GM18498 (cell line): ENCODE measurements around the gene GSN.
"Not testable (repeated sequence)": the region's sequence is repeated elsewhere in the genome, so short reads cannot be mapped to it uniquely, and the experiment has no call there.

Experiments used
- ATAC-seq: cut with Tn5 transposase; IDR thresholded peaks from one replicate; pipeline ENCODE4 v1.9.1; 2021; ENCODE audit warnings: mild to moderate bottlenecking, moderate library complexity; ENCODE audit not compliant: unreplicated experiment

Gene GSN

DNA sequence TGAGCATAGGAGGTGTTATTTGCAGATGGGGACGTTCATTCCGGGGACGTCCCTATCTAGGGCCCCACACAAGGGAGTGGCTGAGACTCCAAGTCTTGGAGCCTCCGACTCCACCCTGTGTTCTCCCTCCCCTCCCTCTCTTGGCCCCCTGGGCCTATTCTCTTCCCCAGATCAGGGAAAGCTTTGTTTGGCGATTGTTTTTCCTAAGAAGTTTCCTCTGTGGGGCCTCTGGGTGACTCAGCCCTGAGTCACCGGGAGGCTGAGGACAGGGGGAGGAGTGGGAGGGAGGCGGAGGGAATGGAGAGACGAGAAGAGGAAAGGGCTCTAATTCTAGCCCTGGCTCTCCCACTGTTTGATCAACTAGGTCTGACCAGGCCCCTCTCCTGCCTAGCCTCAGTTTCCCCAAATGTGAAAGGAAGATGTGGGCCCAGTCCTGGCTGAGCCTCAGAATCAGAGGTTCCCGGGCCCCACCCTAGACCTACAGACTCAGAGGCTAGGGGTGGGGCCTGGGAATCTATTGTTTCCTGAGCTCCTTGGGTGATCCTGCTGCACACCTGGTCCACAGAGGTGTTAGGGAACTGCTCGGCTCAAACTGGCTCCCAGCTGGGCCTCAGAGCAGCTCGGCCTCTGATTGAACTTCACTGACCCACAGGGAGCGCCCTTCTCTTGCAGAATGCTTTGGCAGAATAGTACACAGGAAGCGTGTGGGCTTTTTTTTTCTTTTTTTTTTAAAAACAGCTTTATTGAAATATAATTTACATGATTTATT, 19.2 kb downstream of the GSN start:
- ATAC-seq, result no peak

DNA sequence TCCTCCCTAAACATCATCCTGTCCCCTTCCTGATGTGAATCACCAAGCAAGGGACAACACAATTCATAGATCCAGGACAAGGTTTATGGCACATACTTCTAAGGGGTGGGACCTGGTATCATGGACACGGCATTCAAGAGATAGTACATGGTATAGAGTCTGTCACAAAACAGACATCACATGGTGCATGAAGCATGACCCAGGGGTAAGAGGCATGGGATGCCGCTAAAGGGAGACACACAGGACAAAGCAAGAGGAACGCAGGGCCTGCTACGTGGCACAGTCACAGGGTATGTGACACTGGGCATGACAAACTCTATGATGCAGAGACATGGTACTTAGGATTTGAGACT, 20.7 kb downstream of the GSN start:
- ATAC-seq, result no peak

DNA sequence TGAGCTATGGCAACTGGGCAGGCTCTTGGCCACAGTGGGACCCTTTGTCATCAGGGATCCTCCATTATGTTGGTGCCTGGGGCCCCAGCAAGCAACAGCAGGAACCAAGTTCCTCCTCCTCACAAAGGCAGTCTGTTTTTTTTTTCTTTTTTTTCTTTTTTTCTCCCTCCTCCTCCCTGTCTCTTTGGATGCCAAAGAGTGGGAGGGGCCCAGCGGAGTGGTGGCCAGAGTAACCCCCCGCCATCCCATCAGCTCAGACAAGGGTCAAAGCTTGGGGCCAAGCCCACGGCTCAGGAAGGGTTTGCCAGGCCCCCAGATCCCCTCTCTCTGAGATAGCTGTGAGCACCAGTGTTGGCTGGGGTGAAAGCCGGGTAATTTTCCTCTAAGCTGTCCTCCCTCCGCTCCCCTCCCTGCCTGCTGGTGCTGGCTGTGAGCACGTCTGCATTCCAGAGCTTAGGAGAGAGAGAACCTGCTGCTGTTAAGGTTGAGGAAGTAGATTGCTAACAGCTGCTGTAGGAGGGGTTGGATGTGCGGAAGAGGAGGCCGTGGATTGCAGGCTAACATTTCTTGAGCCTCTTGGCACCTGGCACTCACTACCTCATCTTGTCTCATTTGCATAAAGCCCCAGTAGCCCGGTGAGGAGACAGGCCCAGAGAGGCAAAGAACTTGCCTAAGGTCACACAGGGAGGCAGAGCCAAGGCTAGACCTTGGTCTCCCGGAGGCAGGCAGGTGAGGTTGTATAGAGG, 21.2 kb downstream of the GSN start:
- ATAC-seq, result no peak

DNA sequence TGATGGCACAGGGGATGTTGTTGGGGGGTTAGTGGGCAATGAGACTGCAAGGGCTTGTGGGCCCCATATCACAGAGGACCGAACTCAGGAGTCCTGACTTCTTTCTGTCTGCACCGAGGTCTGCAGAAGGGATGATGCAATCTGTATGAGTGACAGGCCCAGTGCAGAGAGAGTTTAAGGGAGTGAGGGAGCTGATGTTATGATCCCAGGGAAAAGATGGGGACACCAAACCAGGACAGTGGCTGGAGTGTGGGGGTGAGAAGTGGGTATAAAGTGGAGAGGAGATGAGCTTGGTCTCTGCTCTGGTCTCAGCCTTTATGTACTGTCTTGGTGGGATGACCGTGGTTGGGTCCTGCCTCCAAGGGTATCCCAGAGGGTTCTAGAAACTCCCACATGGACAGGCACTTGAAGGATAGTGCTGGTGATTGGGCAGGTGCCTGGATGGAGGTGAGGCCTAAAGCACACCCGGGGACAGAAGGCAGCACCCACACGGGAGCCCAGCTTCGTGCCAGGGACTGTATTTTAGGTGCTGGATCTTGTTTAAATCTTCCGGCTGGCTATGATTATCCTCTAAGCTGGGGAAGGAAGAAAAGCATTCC, 21.9 kb downstream of the GSN start:
- ATAC-seq, result no peak

DNA sequence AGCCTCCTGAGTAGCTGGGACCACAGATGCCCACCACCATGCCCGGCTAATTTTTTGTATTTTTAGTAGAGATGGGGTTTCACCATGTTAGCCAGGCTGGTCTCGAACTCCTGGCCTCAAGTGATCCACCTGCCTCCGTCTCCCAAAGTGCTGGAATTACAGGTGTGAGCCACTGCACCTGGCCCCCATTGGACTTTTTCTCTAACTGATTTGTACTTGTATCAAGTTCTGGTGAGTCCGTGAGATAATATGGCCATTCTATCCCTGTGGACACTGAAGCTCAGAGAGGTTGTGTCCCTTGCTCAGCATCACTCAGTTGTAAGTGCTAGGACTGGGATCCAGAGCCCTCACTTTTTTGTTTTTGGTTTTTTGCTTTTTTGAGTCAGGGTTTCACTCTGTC, 23.6 kb downstream of the GSN start:
- not testable (repeated sequence) for ATAC-seq

DNA sequence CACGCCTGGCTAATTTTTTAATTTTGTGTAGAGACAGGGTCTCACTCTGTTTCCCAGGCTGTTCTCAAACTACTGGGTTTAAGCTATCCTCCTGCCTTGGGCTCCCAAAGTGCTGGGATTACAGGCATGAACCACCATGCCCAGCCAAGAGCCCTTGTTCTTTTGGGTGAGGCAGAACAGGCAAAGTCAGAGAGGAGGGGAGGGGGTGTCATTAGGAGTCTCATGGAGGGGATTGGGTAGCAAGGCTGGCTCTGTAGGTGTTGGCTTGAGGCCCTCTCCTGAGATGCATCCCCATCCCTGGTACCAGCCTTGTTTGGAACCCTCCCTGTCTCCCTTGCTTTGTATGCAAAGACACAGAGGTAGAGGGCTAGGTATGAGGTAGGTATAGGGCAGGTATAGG, 24.1 kb downstream of the GSN start:
- no peak for ATAC-seq

DNA sequence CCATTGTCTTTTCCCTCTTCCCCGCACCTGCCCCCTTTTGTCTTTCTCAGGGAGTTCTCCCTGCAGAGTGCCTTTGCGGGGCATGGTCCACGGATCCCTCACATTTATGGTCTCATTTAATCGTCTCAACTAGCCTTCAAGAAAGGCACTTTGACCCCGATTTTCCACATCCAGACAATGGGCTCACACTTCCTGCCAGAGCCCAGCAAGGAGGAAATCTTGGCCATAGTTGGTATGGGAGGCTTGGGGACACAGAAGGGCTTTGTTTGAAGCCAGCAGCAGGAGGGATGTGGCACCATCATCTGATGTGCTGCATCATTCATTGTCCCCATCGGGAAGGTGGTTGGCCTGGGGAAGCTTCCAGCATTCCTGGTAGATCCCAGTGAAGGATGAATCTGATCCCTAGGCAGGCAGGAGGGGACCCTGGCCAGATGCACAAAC, 24.9 kb downstream of the GSN start:
- no peak for ATAC-seq

DNA sequence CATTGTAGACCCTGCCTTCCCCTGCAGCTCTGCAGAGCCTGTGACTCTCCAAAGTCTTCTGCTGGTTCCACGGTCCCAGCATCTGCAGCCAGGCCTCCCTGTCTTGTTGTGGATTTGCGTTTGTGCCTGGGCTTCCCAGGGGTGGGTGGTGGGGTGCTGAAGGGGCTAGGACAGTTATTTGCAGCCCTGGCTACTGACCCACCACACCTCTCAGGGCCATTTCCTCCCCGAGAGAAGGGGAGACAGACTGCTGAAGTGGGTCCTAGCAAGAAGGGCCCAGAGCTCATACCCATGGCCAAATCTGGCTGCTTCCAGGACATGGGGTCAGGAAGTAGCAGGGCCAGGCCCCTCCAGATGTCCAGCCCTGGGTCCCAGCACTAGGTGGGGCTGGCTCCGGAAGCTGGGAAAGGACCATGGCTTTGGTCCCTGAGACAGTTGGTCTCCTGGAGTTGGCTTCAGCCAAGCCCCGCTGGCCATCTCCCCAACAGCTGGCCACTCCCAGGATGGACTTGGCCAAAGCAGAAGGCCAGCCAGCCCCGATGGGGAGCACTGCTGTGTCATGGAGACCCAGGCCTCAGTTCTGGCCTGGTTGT, 26.3 kb downstream of the GSN start:
- no peak for ATAC-seq

DNA sequence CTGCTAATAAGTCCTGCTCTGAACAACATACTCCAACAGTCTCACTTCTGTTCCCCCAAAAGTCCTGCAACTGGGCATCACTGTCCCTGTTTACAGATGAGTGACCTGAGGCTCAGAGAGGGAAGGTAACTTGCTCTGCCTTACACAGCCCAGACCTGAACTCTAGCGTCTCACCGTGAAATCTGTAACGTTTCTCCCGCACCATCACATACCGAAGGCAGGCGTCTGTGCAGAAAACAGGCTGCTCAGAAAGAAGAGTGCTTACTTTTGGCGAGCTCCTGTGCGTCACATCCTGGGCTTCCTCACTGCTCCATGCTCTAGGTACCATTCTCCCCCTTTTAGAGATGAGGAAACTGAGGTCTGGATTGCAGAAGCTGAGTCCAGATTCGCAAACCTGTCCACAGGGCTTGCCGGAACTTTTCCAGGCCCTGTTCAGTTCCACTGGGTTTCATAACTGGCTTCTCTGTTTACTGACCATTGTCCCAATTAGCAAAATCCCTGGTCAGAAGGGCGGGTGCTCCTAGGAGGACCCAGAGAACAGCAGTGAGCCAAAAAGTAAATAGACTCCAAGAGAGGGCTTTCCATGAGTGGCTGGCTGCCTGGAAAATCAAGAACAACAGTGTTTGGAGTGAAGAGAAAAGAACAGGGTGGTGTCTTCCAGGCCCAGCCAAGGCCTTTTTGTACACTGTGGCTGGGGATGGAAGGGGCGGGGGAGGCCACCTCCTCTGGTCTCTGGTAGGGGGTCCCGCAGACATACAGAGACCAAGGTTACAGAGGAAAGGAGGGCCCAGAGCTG, 27.1 kb downstream of the GSN start:
- no peak for ATAC-seq

DNA sequence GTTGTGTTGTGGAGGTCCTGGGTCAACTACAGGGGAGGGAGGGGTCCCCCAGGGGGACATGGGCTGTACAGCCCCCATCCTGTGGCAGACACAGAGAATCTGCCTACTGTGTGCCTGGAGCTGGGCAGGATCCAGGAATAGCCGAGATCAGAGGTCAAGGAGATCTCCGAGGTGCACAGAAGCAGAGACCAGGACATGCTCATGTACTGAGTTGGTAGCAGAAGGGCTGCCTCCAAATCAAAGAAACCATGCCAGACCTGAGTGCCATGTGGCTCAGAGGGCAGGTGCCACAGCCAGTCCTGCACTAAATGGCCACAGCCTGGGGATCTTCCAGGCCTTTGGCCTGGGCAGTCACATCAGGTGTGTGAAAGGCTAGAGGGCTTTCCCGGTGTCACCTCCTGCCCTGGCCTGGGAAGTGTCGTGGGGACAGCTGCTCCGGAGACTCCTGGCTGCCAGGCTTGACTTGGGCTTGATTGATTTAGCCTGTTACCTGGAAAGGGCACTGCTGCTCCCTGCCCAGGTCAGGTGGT, 27.8 kb downstream of the GSN start:
- no peak for ATAC-seq

DNA sequence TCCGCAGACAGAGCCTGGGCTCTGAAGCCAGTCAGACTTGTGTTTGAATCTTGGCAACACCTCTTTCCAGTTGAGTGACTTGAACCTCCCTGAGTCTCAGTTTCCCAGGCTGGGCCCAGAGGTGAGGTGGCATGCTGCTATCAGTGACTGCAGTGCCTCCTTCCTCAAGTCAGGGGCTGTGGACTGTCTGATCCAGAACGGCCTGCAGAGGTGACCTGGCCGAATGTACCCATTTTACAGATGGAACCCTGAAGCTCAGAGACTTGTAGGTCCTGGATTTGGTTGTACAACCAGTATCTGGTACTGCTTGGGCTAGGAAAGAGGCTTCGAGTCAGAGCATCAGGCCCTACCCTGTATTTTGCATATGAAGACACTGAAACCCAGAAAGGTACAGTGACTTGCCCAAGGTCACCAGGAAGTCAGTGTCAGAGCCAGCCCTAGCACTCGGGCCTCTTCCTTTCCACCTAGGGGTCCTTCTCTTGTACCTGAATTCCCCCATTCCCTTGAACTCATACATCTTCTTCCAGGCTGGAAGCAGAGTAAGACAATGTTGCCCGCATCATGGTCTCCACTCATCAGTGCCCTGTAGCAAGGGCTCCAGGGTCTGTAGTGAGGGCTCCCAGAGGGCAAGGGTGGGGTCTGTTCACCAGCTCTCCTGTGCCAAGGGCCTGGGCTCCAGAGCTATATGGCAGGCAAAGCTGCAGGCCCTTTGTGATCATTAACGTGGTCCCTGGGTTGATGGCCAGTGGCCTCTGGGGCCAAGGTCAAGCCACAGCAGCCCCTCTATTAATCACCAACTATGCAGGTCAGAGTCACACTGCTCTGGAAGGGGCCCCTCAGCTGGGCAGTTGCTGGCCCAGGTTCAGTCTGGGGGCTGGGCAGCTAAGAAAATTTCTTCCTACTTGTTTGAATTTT, 28.5 kb downstream of the GSN start:
- ATAC-seq, result no peak

DNA sequence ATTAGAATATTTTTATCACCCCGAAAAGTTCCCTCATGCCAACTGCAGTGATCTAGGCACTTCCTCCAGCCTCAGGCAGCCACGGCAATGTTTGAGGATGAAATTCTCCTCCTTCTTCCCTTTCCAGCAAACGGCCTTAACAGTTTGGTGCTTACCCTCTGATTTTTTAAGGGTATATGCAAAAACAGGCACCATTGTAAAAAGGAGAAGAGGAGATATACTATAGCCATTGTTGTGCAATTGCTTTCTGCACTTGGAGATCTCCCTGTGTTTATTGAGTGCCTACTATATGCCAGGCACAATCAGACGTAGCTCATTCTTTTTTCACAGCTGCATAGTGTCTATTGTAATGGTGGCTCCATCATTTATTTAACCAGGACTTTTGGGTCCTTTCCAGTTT, 29.4 kb downstream of the GSN start:
- ATAC-seq, result no peak

DNA sequence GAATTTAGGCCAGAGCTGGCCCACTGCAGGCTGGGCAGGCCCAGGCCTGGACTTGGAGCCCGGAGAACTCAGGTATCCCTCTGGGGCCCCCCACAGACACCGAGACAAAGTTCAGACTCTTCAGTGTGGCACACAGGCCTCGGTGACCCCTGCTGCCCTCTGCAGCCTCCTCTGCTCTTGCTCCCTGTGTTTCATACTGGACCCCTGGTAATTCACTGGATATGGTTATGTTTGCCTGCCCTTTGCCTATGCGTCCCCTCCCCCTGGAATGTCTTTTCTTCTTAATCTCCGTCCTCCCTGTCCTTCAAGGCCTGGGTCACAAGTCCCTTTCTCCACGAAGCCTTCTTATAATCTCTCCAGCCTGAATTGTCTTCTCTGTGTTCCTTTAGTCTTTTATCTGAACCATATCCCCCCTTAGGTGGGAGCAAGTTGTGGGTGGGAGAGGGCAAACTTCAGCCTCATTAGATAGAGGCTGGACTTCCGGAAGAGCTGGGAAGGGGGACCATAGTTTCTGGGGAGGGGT, 30.1 kb downstream of the GSN start:
- no peak for ATAC-seq

DNA sequence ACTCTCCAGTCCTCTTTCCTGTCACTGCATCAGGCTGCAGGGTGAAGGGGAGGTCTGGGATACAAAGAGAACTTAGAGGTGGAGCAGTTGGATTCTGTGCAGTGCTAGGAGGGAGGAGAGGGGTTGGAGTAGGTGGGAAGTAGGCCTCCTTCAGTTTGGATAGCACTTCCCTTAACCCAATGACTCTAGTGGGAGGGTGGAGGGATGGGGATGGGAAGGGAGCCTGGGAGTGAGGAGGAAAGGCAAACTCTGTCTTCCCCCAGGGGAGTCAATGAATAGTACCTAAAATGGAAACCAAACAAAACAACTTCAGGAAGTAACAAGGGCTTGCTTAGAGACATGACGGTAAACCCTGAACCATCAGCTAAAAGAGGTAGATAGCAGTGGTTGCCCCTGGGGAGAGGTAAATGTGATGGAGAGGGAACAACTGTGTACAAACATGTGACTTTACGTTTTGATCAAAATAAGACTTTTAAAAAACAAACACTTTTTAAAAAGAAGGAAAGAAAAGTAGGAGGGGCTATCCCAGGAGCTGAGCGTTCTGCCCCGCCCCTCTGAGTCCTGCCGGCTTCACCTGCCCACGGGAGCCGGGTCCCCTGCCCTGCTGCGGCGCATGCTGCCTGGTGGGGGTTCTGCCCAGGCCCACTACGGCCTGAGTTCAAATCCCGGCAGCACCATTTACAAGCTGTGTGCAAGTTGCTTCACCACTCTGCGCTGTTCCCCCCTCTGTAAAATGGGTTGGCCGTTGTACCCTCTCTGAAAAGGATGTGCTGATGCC, 30.9 kb downstream of the GSN start:
- ATAC-seq, result no peak

DNA sequence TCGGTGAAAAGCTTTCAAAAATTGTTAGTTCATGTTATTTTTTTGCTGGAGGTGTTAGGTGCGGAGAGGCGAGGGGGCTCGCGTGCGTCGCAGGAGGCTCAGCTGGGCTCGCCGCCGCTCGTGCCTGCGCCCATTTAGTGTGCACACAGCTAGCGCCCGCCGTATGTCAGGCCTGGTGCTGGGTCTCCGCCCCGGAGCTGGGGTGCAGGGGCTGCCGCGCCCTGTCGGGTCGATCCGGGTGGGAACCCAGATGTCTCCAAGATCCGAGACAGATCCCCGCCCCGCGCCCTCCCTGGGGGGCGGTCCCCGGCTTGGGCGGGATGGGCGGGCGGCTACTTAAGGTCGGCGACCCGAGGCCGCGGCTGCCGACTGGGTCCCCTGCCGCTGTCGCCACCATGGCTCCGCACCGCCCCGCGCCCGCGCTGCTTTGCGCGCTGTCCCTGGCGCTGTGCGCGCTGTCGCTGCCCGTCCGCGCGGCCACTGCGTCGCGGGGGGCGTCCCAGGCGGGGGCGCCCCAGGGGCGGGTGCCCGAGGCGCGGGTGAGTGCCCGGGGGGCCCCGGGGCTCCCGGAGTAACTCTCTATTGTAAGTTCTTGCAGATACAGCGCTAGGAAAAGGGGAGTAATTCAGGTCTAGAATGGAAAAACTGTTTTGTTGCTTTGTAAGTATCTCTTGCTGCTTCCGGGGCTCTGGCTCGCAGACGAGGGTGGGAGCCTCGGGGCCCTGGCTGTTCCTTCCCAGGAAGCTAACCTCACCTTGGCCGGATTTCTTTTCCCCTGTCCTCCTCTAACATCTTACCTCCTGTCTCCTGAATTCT, 31.7 kb downstream of the GSN start:
- no peak for ATAC-seq

DNA sequence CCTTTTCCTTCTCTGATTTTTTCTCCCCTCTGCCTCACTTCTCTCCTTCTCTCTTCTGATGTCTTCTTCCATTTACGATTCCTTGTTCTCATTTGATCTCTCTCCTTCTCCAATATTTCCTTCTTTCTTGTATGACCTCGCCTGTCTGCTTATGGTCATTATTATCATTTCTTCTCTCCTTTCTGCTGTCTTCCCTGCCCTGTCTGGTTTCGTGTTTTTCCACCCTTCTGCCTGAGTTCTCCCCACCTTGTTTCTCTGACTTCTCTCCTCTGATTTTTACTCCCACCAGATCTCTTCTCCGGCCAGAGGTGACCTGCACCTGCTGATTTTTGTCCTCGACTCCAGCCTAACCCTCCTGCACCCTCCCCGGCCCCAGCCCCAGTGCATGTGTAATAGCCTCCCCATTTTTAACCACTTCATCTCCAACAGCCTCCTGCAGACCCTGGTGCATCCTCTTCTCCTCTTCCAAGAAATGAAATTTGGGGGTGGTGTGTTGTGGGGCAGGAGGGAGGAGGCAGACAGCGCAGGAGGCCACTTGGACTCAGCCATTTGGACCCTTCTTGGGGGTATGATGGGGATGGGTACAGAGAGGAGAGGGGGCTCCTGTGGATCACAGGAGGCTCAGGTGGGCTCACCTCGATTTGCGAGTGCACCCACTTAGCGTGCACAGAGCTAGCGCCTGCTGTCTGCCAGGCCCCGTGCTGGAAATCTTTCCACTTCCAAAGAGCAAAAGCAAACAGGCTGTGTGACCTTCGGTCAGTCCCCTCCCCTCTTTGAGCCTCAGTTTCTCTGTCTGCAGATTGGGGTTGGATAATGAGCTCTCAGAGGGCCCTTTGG, 32.5 kb downstream of the GSN start:
- no peak for ATAC-seq

DNA sequence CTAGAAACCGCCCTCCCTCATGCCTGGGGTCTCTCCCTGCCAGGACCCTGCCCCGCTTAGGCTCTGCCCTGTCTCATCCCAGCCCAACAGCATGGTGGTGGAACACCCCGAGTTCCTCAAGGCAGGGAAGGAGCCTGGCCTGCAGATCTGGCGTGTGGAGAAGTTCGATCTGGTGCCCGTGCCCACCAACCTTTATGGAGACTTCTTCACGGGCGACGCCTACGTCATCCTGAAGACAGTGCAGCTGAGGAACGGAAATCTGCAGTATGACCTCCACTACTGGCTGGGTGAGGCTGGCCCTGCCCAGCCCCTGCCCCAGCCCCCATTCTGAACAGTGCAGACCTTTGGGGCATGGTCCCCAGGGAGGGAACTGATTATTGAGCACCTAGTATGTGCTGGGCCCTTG, 33.9 kb downstream of the GSN start:
- ATAC-seq, result no peak
